ENCODE results near the gene EID3. TPM values are rescaled to one million over a fixed set of nuclear protein-coding genes. Genes with fewer than 3 reads are reported as not detected.

EID3 gene
- total and polyA plus RNA-seq, 2 of the 8 experiments (the other 6 are each of a cell fraction or from before 2014, with no cell fraction given) = 1.2 to 2.8 TPM

Other genes starting within 250 kb of the EID3 start
- 1.8 and 2.5 TPM in 2 replicates for gene HCFC2, start 239.2 kb upstream of the EID3 start, total RNA-seq (2021; fragmentation: NEBNext Ultra II Directional; extraction: Animal tissue kit (Norgen Biotek cat#: 25700))
- 0.46 and 0.62 TPM in 2 replicates for gene HCFC2, start 239.2 kb upstream of the EID3 start, polyA plus RNA-seq (2011; rRNA removed)
- gene NFYB, start 165.5 kb upstream of the EID3 start, total RNA-seq (2021; fragmentation: NEBNext Ultra II Directional; extraction: Animal tissue kit (Norgen Biotek cat#: 25700)) = 42.2 and 43.5 TPM in 2 replicates
- 12.4 and 29.1 TPM in 2 replicates for gene NFYB, start 165.5 kb upstream of the EID3 start, polyA plus RNA-seq (2011; rRNA removed)
- 120 and 127 TPM in 2 replicates for gene TXNRD1, start 88.0 kb upstream of the EID3 start, total RNA-seq (2021; fragmentation: NEBNext Ultra II Directional; extraction: Animal tissue kit (Norgen Biotek cat#: 25700))
- gene TXNRD1, start 88.0 kb upstream of the EID3 start, polyA plus RNA-seq (2011; rRNA removed) = 56.8 and 70.6 TPM in 2 replicates
- gene CHST11, start 153.2 kb downstream of the EID3 start, total RNA-seq (2021; fragmentation: NEBNext Ultra II Directional; extraction: Animal tissue kit (Norgen Biotek cat#: 25700)) = 14.4 and 15.5 TPM in 2 replicates
- gene CHST11, start 153.2 kb downstream of the EID3 start, polyA plus RNA-seq (2011; rRNA removed) = 20.8 and 22.7 TPM in 2 replicates